Measurements from ENCODE around the gene RNF225. TPM values are rescaled to one million over a fixed set of nuclear protein-coding genes. Genes with fewer than 3 reads are reported as not detected.

RNF225 gene
- total and polyA plus RNA-seq, 3 experiments from 2014 or later = 0.28 to 0.78 TPM; not detected in 1

DNA sequence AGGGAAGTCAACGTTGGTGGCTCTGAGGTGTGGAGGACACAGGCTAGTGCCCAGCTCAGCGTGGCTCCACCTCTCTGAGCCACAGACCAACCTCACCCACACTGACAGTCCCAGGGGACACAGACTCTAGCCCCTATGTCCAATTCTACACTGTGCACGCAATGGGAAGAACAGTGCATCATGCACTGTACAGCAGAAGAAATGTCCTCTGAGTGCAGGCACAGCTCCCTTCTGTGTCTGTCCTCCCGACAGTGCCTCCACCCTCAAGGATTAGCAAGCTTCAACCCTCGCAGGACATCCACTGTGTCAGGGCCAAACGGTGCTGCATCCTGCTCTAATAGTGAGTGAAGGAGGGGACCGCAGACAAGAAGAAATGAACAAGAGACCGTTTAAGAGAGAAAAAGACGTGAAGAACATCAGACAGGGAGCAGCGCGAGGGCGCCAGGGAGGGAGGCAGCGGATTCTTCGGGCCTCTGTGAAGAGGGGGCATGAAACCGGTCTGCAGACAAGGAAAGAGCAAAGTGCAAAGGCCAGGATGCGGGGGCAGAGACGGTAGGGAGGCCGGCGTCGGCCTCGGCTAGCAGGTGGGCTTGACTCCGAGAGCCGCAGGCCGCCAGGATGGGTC is 15.3 kb upstream of the RNF225 start:
- peaks cover 0 to 4% (median 0%) of the 10 kb centered on the region in 3 donors for H3K36me3 Mint-ChIP-seq
- Histone ChIP-seq H3K27ac (ENCODE audit: low read depth, low read length) (peak overlapping the region; percentile 83), H3K9me3 (ENCODE audit: low read length) (no peaks in the 10 kb centered on the region), H3K36me3 (ENCODE audit: insufficient read depth, low read length) (no peaks in the 10 kb centered on the region), H3K4me3 (ENCODE audit: low read length) (peak overlapping the region; percentile 70), H3K27me3 (ENCODE audit: insufficient read depth, low read length, poor library complexity, severe bottlenecking) (no peaks in the 10 kb centered on the region), H3K4me1 (ENCODE audit: insufficient read depth, low read length) (peaks cover 18% of the 10 kb centered on the region)
- H3K27me3 Mint-ChIP-seq = no peaks in the 10 kb centered on the region
- no peak for DNase-seq
- no peaks in the 10 kb centered on the region for H3K9me3 Mint-ChIP-seq
- H3K4me1 Mint-ChIP-seq = peaks cover 17 to 33% (median 21%) of the 10 kb centered on the region in 3 donors
- peak overlapping the region; percentile 92 to 100 (median 97) for H3K27ac Mint-ChIP-seq
- peak overlapping the region; percentile 87 to 98 (median 93) for H3K4me3 Mint-ChIP-seq
- ChIA-PET POLR2A (interaction anchor here (1.2 kb wide), 1 partner anchor 17 kb away, joined by 9 read pairs; the partner anchor contains the start of gene ZNF497), CTCF (interaction anchor here (1.0 to 1.5 kb wide), 2 partner anchors 17 to 28 kb away, joined by 3 to 5 read pairs; partner anchors contain the start of genes ZNF497 and ZNF584)

DNA sequence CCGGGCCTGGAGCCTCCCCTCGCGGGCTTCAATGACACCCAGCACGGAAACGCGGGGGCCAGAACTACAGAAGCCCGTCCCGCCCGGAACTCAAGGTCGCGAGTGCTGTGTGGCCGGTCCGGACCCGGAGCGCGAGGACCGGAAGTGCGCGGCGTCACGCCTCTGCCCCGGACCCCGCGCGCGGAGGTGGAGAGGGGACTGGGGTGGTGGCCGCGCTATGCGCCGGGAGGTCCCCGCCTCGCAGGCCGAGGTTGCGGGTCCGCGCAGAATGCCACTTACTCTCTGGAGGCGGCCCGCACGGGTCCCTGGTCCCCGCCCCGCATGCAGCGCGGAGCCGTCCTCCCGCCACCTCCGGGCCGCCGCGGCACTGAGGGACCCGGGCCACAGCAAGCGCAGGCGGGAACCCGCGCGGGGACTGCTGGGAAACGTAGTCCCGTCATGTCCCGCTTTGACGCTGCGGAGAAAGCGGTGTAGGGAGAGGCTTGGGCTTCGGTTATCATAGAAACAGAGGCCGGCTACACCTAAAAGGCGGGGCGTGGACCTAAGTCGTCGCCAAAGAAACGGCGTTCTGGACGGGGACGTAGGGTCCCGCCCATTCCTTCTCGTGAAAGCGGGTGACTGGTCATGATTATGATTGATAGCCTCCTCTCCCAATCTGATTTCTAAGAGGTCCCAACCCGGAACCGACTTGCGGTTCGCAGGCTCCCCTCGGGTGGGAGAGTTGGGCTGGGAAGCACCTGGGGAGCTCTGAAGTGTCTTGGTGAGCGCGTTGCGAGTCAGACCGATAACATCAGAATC is 14.6 kb upstream of the RNF225 start, which contains the start of gene ZNF837:
TSS of gene ZNF837 (minus strand) at position 369 of the 798 bp plus-strand sequence. CDS start 11,698 bp downstream, outside the sequence.
- ChIA-PET POLR2A (interaction anchor here (1.0 to 1.4 kb wide), 4 partner anchors 18 to 27 kb away, joined by 3 to 11 read pairs (median 6); partner anchors contain the start of genes ZNF497 and ZNF584), CTCF (interaction anchor here (1.1 to 1.5 kb wide), 2 partner anchors 17 to 18 kb away, joined by 3 to 5 read pairs; partner anchors contain the start of gene ZNF497)
- H3K36me3 Mint-ChIP-seq = peaks cover 0 to 4% (median 0%) of the 10 kb centered on the region in 3 donors
- H3K4me1 ChIP-seq (ENCODE audit: insufficient read depth, low read length) = peaks cover 25% of the 10 kb centered on the region
- peaks cover 17 to 40% (median 26%) of the 10 kb centered on the region in 3 donors for H3K4me1 Mint-ChIP-seq
- H3K9me3 Mint-ChIP-seq = no peaks in the 10 kb centered on the region
- H3K27me3 ChIP-seq (ENCODE audit: insufficient read depth, low read length, poor library complexity, severe bottlenecking) = no peaks in the 10 kb centered on the region
- H3K4me3 ChIP-seq (ENCODE audit: low read length) = peak within 1 kb of the TSS; percentile 70
- H3K27ac ChIP-seq (ENCODE audit: low read depth, low read length) = peak within 1 kb of the TSS; percentile 83
- peak within 1 kb of the TSS; percentile 93 to 100 (median 97) for H3K27ac Mint-ChIP-seq
- no peaks in the 10 kb centered on the region for H3K9me3 ChIP-seq (ENCODE audit: low read length)
- peaks cover 0 to 1% of the 10 kb centered on the region in 2 donors for H3K27me3 Mint-ChIP-seq
- no peaks in the 10 kb centered on the region for H3K36me3 ChIP-seq (ENCODE audit: insufficient read depth, low read length)
- peak within 1 kb of the TSS; percentile 87 to 98 (median 93) for H3K4me3 Mint-ChIP-seq
- peak; percentile 96 to 100 (median 99) for DNase-seq

DNA sequence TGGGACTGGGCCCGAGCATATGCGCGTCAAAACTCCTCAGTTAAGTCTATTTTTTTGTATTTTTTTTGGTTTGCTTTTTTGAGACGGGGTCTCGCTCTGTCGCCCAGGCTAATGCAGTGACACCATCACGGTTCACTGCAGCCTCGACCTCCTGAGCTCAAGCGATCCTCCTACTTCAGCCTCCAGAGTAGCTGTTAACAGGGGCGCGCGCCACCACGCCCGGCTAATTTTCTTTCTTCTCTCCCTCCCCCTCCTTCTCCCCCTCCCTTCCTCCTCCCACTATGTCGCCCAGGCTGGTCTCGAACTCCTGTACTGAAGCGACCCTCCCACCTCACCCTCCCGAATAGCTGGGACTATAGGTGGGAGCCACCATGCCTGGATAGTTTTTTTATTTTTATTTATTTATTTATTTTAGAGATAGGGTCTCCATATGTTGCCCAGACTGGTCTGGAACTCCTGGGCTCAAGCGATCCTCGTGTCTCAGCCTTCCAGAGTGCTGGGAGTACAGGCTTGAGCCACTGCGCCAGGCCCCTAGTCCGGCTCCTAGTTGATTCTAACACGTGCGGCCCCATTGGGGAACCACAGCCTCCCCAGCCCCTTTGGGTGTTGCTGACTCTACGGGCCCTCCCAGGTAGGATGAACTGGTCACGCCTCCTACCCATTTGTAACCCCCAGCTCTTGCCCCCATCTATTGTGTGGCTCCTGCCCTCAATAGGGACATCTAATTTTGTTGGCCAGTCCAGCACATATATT is 13.8 kb upstream of the RNF225 start:
- H3K4me3 Mint-ChIP-seq = peak overlapping the region; percentile 87 to 98 (median 93)
- POLR2A ChIA-PET = interaction anchor here (0.5 to 1.4 kb wide), 4 partner anchors 19 to 803 kb away, joined by 3 to 11 read pairs (median 3); partner anchors contain the start of genes ZNF416, ZNF497 and ZNF584

DNA sequence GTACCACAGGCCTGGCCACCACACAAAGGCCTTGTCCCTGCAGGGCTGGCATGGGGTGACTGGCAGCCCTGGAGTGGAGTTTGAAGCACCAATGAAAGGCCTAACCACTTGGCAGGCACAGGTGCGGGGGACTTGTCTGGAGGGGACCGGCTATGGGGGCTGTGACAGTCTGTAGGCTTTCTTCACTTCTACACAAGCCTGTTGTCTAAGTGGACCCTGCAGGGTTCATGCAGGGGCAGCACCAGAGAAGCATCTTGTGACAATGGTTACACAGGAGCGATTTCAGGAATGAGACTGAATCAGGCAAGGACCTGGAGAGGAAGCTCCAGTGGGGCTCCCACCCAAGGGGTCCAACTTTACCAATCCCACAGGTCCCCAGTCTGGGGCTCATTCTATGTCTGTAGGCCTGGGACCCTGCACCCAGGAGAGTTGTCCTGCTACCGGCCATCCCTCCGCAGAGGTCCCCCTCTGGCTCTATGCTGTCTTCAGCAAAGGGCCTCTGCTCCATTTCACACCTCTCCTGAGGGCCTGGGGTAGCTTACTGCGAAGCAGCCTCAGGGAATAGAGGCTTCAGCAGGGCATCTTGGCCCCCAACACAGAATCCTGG is 12.4 kb upstream of the RNF225 start:
- no peaks in the 10 kb centered on the region for H3K9me3 Mint-ChIP-seq
- DNase-seq = no peak
- Histone ChIP-seq H3K27ac (ENCODE audit: low read depth, low read length) (no peak overlapping the region), H3K9me3 (ENCODE audit: low read length) (no peaks in the 10 kb centered on the region), H3K36me3 (ENCODE audit: insufficient read depth, low read length) (peaks cover under 1% of the 10 kb centered on the region), H3K4me1 (ENCODE audit: insufficient read depth, low read length) (peaks cover 37% of the 10 kb centered on the region), H3K4me3 (ENCODE audit: low read length) (no peak overlapping the region), H3K27me3 (ENCODE audit: insufficient read depth, low read length, poor library complexity, severe bottlenecking) (no peaks in the 10 kb centered on the region)
- ChIA-PET CTCF (no interaction called here), POLR2A (no interaction called here)
- H3K4me1 Mint-ChIP-seq = peaks cover 32 to 58% (median 43%) of the 10 kb centered on the region in 3 donors
- H3K27ac Mint-ChIP-seq = peak overlapping the region in 7 of 8 donors; percentile 21 to 95 (median 77)
- peak overlapping the region in 4 of 7 donors; percentile 45 to 93 (median 63) for H3K4me3 Mint-ChIP-seq
- H3K36me3 Mint-ChIP-seq = peaks cover 0 to 18% (median 0%) of the 10 kb centered on the region in 3 donors
- peaks cover 0 to 3% of the 10 kb centered on the region in 2 donors for H3K27me3 Mint-ChIP-seq

More for the DNA sequence above, 13.8 kb upstream of the RNF225 start:
- Mint-ChIP-seq H3K27me3 (peaks cover 0 to 1% of the 10 kb centered on the region in 2 donors), H3K36me3 (peaks cover 0 to 6% (median 0%) of the 10 kb centered on the region in 3 donors), H3K9me3 (no peaks in the 10 kb centered on the region), H3K27ac (peak overlapping the region; percentile 93 to 99 (median 96)), H3K4me1 (peaks cover 17 to 44% (median 29%) of the 10 kb centered on the region in 3 donors)
- Histone ChIP-seq H3K4me3 (ENCODE audit: low read length) (peak overlapping the region; percentile 55), H3K27me3 (ENCODE audit: insufficient read depth, low read length, poor library complexity, severe bottlenecking) (no peaks in the 10 kb centered on the region), H3K4me1 (ENCODE audit: insufficient read depth, low read length) (peaks cover 30% of the 10 kb centered on the region), H3K27ac (ENCODE audit: low read depth, low read length) (peak overlapping the region; percentile 80), H3K36me3 (ENCODE audit: insufficient read depth, low read length) (no peaks in the 10 kb centered on the region), H3K9me3 (ENCODE audit: low read length) (no peaks in the 10 kb centered on the region)
- CTCF ChIA-PET = interaction anchor here (1.1 kb wide), 1 partner anchor 19 kb away, joined by 3 read pairs; the partner anchor contains the start of gene ZNF497
- DNase-seq = no peak

DNA sequence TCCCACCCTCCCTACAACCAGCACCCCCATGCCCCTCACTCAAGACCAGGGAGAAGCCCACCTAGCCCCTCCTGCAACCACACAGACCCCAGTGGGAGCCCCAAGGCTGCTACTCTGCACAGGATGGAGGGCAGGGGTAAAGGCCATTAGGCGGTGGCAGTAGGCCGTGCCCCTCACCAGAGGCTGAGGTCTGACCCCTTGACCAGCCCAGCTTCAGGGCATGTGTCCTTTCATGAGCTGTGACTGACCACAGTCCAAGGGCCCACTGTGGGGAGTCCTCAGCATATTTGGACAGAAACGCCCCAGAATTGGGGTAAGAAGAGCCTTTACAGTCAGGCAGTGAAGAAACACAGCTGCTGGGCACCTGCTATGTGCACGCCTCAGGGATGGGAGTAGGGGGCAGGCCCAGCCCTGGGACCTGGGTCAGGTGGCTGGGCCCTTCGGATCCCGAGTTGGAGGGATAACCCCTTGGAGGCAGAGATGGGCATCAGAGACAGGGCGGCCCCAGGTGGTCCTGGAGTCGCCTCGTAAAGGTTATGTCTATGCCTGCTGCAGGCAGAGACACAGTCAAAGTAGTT is 10.1 kb upstream of the RNF225 start:
- Mint-ChIP-seq H3K4me3 (peak overlapping the region; percentile 92 to 97 (median 94)), H3K9me3 (no peaks in the 10 kb centered on the region), H3K36me3 (peaks cover 4 to 30% (median 6%) of the 10 kb centered on the region in 3 donors), H3K27ac (peak overlapping the region; percentile 93 to 98 (median 97)), H3K4me1 (peaks cover 32 to 56% (median 42%) of the 10 kb centered on the region in 3 donors), H3K27me3 (peaks cover 0 to 3% of the 10 kb centered on the region in 2 donors)
- Histone ChIP-seq H3K4me1 (ENCODE audit: insufficient read depth, low read length) (peaks cover 29% of the 10 kb centered on the region), H3K27ac (ENCODE audit: low read depth, low read length) (peak overlapping the region; percentile 95), H3K4me3 (ENCODE audit: low read length) (peak overlapping the region; percentile 83), H3K27me3 (ENCODE audit: insufficient read depth, low read length, poor library complexity, severe bottlenecking) (no peaks in the 10 kb centered on the region), H3K9me3 (ENCODE audit: low read length) (no peaks in the 10 kb centered on the region), H3K36me3 (ENCODE audit: insufficient read depth, low read length) (peaks cover 10% of the 10 kb centered on the region)
- ChIA-PET POLR2A (interaction anchor here (1.5 kb wide), 1 partner anchor 23 kb away, joined by 8 read pairs; the partner anchor contains the start of gene ZNF497), CTCF (no interaction called here)
- no peak for DNase-seq

DNA sequence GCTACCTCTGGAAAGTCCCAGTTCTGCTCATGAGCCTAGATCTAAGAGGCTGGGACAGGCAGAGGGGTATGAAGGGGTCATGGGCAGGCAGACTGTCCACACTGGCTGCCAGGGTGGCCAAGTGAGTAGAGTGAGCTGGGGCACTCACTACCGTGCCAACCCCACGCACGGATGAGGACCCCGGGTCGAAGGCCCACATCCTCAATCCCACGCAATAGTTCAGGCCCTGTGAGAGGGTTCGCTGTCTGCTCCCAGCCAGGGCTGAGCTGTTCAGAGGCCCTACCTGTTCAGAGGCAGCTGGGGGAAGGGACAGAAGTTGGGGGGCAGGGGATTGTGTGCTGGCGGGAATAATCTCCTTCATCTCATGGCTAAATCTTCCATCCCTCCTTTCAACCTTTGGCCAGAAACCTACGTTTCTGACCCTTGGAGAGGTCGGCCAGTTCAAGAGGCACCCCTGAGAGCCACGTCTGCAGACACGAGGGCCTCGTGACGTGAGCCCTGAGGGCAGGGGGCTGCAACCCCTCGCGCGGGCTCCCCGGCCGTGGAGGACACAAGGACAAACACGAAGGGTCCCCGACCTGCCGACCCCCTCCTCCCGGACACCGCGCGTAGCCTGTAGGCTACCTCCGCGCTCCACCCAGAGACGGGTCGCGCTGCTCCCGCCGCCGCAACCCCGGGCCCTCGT is 9.4 kb upstream of the RNF225 start:
- H3K27me3 ChIP-seq (ENCODE audit: insufficient read depth, low read length, poor library complexity, severe bottlenecking) = no peaks in the 10 kb centered on the region
- Mint-ChIP-seq H3K4me3 (peak overlapping the region; percentile 92 to 97 (median 94)), H3K27me3 (peaks cover 0 to 3% of the 10 kb centered on the region in 2 donors), H3K36me3 (peaks cover 6 to 36% (median 8%) of the 10 kb centered on the region in 3 donors), H3K9me3 (no peaks in the 10 kb centered on the region), H3K27ac (peak overlapping the region; percentile 93 to 99 (median 98)), H3K4me1 (peaks cover 37 to 61% (median 44%) of the 10 kb centered on the region in 3 donors)
- peaks cover 29% of the 10 kb centered on the region for H3K4me1 ChIP-seq (ENCODE audit: insufficient read depth, low read length)
- H3K36me3 ChIP-seq (ENCODE audit: insufficient read depth, low read length) = peaks cover 16% of the 10 kb centered on the region
- H3K4me3 ChIP-seq (ENCODE audit: low read length) = peak overlapping the region; percentile 83
- CTCF ChIA-PET = interaction anchor here (0.7 kb wide), 1 partner anchor 195 kb away, joined by 3 read pairs; no protein-coding TSS in a partner anchor
- no peaks in the 10 kb centered on the region for H3K9me3 ChIP-seq (ENCODE audit: low read length)
- POLR2A ChIA-PET = interaction anchor here (0.6 to 1.5 kb wide), 2 partner anchors 23 to 92 kb away, joined by 4 to 8 read pairs; partner anchors contain the start of gene ZNF497
- peak in 1 of 5 donors; percentile 26 for DNase-seq
- H3K27ac ChIP-seq (ENCODE audit: low read depth, low read length) = peak overlapping the region; percentile 95

All from CD8-positive, alpha-beta memory T cell (primary cell).